PC-9 (cell line): ENCODE results near the gene PER1. TPM values are rescaled to one million over a fixed set of nuclear protein-coding genes. Genes with fewer than 3 reads are reported as not detected.
A peak's percentile ranks its signal among the peaks of the same experiment; 100 is the strongest.

ENCODE experiments used
- BruUV-seq: library from RNA; stranded (reverse); fragments of 400-500 nt; replicated peaks from 2 replicates; lab custom pipeline; 2021; lab: Mats Ljungman, UMichigan
- CTCF ChIA-PET: fragments of 300-600 bp; sonication (Branson Sonifier 250); formaldehyde crosslinking; loops from one replicate; lab custom pipeline; 2022; ENCODE audit warnings: antibody characterized with exemption; lab: Charles Lee
- POLR2A ChIA-PET: fragments of 300-600 bp; sonication (Branson Sonifier 250); formaldehyde crosslinking; loops from one replicate; lab custom pipeline; 2022; ENCODE audit warnings: antibody characterized with exemption; ENCODE audit not compliant: unreplicated experiment; lab: Charles Lee
- DNase-seq, 2 experiments: peaks; one replicate each; pipeline versions ENCODE4 v3.0.0 to v3.0.0-alpha.2; 2015 to 2022; ENCODE audit warnings: mixed read lengths in 1 of 2
- H2AFZ ChIP-seq: fragments of 200-600 bp; sonication (generic); 2 replicates; pipeline ENCODE4 v1.8.1; 2017; ENCODE audit warnings: antibody characterized with exemption
- H3F3A ChIP-seq: fragments of 200-600 bp; sonication (generic); 2 replicates; pipeline ENCODE4 v1.8.1; 2017; ENCODE audit warnings: antibody characterized with exemption, mild to moderate bottlenecking, low read depth; ENCODE audit not compliant: insufficient read depth
- H3K27ac ChIP-seq: fragments of 200-600 bp; sonication (generic); 2 replicates; pipeline ENCODE4 v1.6.1; 2016; ENCODE audit warnings: mixed run types
- H3K27me3 ChIP-seq: fragments of 200-600 bp; sonication (generic); 2 replicates; pipeline ENCODE4 v1.6.1; 2016; ENCODE audit warnings: low read depth, mixed run types; ENCODE audit not compliant: insufficient read depth
- H3K36me3 ChIP-seq: fragments of 200-600 bp; sonication (generic); 2 replicates; pipeline ENCODE4 v1.6.1; 2016; ENCODE audit warnings: low read depth, mixed run types
- H3K4me1 ChIP-seq: fragments of 200-600 bp; sonication (generic); replicated peaks from 2 replicates; pipeline ENCODE4 v1.6.1; 2016; ENCODE audit warnings: mixed run types; ENCODE audit not compliant: insufficient read depth
- H3K4me2 ChIP-seq: fragments of 200-600 bp; sonication (generic); 2 replicates; pipeline ENCODE4 v1.6.1; 2017; ENCODE audit warnings: mixed run types
- H3K4me3 ChIP-seq: fragments of 200-600 bp; sonication (generic); 2 replicates; pipeline ENCODE4 v1.6.1; 2016; ENCODE audit warnings: mixed run types
- H3K79me2 ChIP-seq: fragments of 200-600 bp; sonication (generic); 2 replicates; pipeline ENCODE4 v1.6.1; 2017; ENCODE audit warnings: low read depth, mixed run types
- H3K9me2 ChIP-seq: fragments of 200-600 bp; sonication (generic); 2 replicates; pipeline ENCODE4 v1.8.1; 2017; ENCODE audit warnings: mild to moderate bottlenecking; ENCODE audit not compliant: insufficient read depth
- H3K9me3 ChIP-seq: fragments of 200-600 bp; sonication (generic); 2 replicates; pipeline ENCODE4 v1.8.1; 2016; ENCODE audit warnings: low read depth; ENCODE audit not compliant: insufficient read depth
- H4K20me1 ChIP-seq: fragments of 200-600 bp; sonication (generic); 2 replicates; pipeline ENCODE4 v1.8.1; 2017; ENCODE audit not compliant: insufficient read depth
- CTCF ChIP-seq: fragments of 200-600 bp; sonication (generic); conservative IDR thresholded peaks from 2 replicates; pipeline ENCODE4 v1.6.1; 2017; ENCODE audit warnings: mixed run types, antibody characterized with exemption, mild to moderate bottlenecking, moderate library complexity
- EZH2 ChIP-seq: fragments of 200-600 bp; sonication (generic); IDR thresholded peaks from 2 replicates; pipeline ENCODE4 v1.8.0; 2017; ENCODE audit warnings: antibody characterized with exemption, low read depth
- intact Hi-C: fragments of 100-400 bp; cut with micrococcal nuclease; formaldehyde crosslinking; loops from one replicate; pipeline ENCODE4 v1.10.0; 2022; ENCODE audit not compliant: unreplicated experiment
- total RNA-seq: library from RNA; stranded (reverse); gene quantifications from 2 replicates; pipeline ENCODE4 v1.2.3, GENCODE V29; 2021

Gene PER1
- total RNA-seq, 1 experiment from 2014 or later, result 60.2 TPM

GRCh38 chr17:8117980-8118768 is 34.0 kb downstream of the PER1 start, which contains the start of gene ALOXE3:
Gene ALOXE3, minus strand, starts transcription at chr17:8118514. Its CDS starts 524 bp downstream, at chr17:8117990.
- peak within 1 kb of the TSS; percentile 87 for H3K4me3 ChIP-seq
- CTCF ChIA-PET, result interaction anchor here (0.5 to 1.3 kb wide), 4 partner anchors 44 to 715 kb away, joined by 4 to 6 read pairs (median 6); partner anchors contain the start of gene AURKB
- TSS peak; percentile 29 for BruUV-seq
- H3K79me2 ChIP-seq, result no peaks in the 10 kb centered on the region
- H3K27me3 ChIP-seq, result no peaks in the 10 kb centered on the region
- DNase-seq, result peak; percentile 69 to 83
- peak within 1 kb of the TSS; percentile 79 for H2AFZ ChIP-seq
- peak within 1 kb of the TSS; percentile 95 for H3K4me2 ChIP-seq
- H3K9me3 ChIP-seq, result no peaks in the 10 kb centered on the region
- intact Hi-C loops, result loop anchor here (2.0 to 5.0 kb wide), 5 partner anchors 37 to 371 kb away; partner anchors contain the start of gene RPL26
- TF ChIP-seq EZH2, result no peak
- no peak for TF ChIP-seq CTCF
- peak within 1 kb of the TSS; percentile 87 for H3K27ac ChIP-seq
- POLR2A ChIA-PET, result interaction anchor here (0.6 kb wide), 1 partner anchor 24 kb away, joined by 3 read pairs; no protein-coding TSS in a partner anchor
- H3K9me2 ChIP-seq, result no peaks in the 10 kb centered on the region
- peaks cover 30% of the 10 kb centered on the region for H3F3A ChIP-seq
- H4K20me1 ChIP-seq, result peaks cover 5% of the 10 kb centered on the region; the same call in 1 of the 2 replicates
- peaks cover 11% of the 10 kb centered on the region for H3K4me1 ChIP-seq
- no peaks in the 10 kb centered on the region for H3K36me3 ChIP-seq

- POLR2A ChIA-PET, result no interaction called here
- peaks cover 11% of the 10 kb centered on the region for H3K4me1 ChIP-seq
These were observed 34.7 kb downstream of the PER1 start for GRCh38 chr17:8117367-8117979.

More at GRCh38 chr17:8117367-8117979, 34.7 kb downstream of the PER1 start:
- Histone ChIP-seq H3K27me3 (no peaks in the 10 kb centered on the region), H3K4me3 (peak overlapping the region; percentile 87), H3K27ac (peak overlapping the region; percentile 87), H3K9me2 (no peaks in the 10 kb centered on the region), H3K36me3 (no peaks in the 10 kb centered on the region), H2AFZ (peak overlapping the region; percentile 79), H4K20me1 (peaks cover 5% of the 10 kb centered on the region; the same call in 1 of the 2 replicates), H3K79me2 (no peaks in the 10 kb centered on the region), H3K9me3 (no peaks in the 10 kb centered on the region), H3F3A (peaks cover 30% of the 10 kb centered on the region), H3K4me2 (peak overlapping the region; percentile 95)
- intact Hi-C loops, result loop anchor here (5.0 kb wide), 1 partner anchor 370 kb away; no protein-coding TSS in a partner anchor
- TSS peak; percentile 20 for BruUV-seq
- CTCF ChIA-PET, result interaction anchor here (0.5 kb wide), 1 partner anchor 73 kb away, joined by 6 read pairs; no protein-coding TSS in a partner anchor
- no peak for DNase-seq
- TF ChIP-seq EZH2 (no peak), CTCF (no peak)
